HPDE6-E6E7 (cell line): ENCODE measurements around the gene TBC1D22A.
A peak's percentile ranks its signal among the peaks of the same experiment; 100 is the strongest.
"Not testable (repeated sequence)": the region's sequence is repeated elsewhere in the genome, so short reads cannot be mapped to it uniquely, and the experiment has no call there.

Experiments used
- DNase-seq: peaks from one replicate; pipeline ENCODE4 v3.0.0; 2011; ENCODE audit warnings: missing footprints; ENCODE audit errors: extremely low spot score

The TBC1D22A gene, protein sequence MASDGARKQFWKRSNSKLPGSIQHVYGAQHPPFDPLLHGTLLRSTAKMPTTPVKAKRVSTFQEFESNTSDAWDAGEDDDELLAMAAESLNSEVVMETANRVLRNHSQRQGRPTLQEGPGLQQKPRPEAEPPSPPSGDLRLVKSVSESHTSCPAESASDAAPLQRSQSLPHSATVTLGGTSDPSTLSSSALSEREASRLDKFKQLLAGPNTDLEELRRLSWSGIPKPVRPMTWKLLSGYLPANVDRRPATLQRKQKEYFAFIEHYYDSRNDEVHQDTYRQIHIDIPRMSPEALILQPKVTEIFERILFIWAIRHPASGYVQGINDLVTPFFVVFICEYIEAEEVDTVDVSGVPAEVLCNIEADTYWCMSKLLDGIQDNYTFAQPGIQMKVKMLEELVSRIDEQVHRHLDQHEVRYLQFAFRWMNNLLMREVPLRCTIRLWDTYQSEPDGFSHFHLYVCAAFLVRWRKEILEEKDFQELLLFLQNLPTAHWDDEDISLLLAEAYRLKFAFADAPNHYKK

DNA sequence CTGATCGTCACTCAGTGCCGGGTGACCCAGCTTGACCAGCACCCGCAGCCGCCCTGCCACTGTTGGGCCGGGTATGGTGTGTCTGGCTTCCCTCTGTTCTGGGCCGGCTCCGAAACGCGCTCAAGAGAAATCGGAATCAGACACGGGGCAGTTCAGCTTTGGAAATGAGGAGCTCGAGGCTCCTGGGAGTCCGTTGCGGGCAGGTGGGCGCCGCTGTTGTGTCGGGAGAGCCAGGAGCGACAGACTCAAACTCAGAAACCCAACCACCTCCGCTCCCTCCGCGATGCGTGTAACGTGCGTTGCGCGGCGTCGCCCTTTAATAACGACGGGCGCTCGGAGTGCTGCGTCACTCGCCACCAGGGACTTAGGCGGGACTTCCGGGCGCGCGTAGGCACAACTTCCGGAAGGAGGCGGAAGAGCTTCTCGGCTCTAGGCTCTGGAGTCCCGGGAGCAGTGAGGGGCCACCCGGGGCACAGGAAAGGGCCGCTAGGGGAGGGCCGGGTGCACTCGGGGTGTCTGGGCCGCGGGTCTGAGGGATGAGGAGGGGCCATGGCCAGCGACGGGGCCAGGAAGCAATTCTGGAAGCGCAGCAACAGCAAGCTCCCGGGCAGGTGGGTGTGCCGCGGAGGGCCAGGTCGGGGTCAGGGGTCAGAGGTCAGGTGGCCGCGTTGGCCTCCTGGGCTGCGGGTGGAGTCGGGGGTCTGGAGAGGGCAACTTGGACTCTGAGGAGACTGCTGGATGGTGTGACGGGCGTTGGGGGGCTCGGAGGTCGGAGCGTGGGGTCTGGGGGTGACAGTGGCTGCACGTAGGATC, at the start of gene TBC1D22A:
TSS of gene TBC1D22A (plus strand) at position 413 of the 813 bp plus-strand sequence. CDS start at position 550, 137 bp downstream.
- DNase-seq: peak; percentile 89

DNA sequence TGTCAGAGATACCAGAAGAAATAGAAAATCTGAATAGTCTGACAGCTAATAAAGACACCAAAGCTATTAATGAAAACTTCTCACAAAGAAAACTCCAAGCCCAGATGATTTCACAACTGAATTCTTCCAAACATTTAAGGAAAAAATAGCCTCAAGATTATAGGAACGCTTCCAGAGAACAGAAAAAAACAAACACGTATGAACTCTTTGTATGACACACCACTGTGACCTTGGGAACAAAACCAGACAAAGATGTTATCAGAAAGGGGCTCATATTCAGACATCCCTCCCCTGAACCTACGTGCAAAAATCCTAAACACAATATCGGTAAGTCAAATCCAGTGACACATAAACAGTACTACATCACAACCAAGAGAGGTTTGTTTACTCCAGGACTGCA, 47.9 kb upstream of the TBC1D22A start:
- no peak for DNase-seq

DNA sequence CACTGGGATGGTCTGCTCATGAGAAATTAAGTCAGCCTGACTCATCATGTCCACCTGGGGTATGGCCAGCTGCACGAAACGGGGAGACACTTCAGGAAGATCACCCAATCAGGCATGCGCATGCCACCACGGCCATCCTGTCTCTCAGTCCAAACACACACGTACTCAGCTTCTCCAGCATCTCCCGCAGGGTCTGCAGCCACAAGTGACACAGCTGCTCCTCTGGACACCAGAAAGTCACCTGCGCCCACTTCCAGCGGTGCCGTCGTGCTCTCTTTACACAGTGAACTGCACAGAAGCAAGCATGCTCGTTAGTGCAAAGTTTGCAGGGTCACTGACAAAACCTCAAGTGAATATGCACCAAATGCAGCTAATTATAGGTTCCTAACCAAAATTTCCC, 42.5 kb upstream of the TBC1D22A start:
- no peak for DNase-seq

DNA sequence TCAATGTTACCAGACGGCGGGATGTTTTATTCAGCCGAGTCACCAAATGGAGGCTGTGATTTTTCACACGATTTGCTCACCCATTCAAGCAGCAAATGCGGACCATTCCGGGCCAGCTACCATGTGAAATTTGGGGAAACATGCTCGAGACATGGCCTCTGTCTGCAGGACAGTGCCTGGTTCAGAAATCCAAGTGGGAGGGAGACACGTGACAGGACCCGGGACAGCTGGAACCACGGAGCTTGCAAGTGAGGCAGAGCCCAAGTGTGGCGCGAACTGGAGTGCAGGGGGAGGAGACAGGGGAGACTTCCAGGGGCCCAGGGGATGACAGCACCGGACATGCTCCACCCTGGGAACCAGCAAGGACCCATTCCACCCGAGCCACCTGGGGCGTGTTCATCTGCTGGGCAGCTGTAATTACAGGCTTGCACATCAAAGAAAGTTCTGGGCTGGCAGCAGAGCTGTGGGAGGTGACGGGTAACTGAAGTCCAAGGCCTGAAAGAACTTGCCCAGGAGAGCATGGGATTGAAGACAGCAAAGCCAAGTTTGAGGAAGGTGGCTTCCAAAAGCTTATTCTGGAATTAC, 40.9 kb upstream of the TBC1D22A start:
- no peak for DNase-seq

DNA sequence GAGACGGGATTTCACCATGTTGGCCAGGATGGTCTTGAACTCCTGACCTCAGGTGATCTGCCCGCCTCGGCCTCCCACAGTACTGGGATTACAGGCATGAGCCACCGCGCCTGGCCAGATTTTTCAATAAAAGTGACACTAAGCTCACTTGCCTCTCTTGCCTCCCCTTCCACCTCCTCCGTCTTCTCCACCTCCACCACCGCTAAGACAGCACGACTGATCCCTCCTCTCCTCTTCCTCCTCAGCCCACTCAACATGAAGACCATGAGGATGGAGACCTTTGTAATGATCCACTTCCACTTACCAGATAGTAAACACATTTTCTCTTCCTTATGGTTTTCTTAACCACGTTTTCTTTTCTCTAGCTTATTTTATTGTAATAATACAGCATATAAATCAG, 38.6 kb upstream of the TBC1D22A start:
- no peak for DNase-seq

DNA sequence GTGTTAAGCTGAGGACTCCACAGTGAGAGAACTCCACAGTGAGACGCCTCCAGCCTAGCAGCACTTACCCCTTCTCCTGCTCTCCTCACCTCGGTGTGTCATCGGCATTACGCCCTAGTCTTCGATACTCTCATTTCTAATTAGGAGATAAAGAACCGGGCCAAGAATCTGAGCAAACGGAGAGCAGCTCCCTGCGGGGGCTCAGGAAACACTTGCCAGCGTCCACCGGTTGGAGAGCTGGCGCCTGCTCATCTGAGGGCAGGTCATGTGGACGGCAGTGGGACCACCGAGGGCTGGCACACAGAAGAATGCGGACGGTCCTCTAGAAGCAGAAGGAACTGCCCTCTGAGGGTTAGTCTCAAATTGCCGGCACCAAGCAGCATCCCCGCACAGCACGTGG, 37.4 kb upstream of the TBC1D22A start:
- DNase-seq: no peak

DNA sequence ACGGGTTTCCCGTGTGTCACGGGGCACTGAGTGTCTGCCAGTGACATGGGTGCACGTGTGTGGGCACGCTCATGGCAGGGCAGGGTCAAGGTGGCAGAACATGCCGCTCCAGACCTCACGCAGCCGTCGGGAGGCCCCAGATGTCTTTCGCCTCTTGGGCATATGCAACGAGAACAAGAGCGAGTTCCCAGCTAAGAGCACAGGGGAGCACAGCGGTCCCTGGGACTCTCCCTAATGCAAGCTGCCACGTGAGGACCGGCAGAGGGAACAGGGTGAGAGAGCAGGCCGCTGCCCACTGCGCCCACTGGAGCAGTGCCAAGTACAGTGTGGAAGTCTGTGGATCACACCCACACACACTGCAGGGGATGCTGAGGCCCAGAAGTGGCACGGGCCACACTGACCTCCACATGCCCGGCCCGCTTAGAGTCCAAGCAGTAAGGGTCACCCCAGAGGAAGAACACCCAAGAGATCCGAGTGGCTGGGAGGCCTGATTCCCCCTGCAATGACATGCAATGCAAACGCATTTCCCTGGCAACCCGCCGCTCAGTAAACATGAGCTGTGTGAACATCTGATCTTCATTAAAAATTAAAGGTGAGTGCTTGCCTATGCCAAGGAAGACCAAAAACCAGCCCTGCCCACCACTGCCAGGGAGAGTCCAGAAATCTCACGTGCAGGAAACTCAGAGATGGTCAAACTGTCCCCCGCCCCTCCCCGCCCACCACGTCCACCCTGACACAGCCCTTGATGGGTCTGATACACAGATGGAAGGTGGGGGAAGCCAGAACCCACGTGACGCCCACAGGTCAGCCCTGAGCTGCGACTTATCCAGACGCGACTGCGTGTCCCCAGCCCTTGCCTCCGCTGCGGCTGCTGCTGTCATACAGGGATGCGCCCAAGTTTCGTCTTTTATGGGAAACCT, 36.1 kb upstream of the TBC1D22A start:
- no peak for DNase-seq

DNA sequence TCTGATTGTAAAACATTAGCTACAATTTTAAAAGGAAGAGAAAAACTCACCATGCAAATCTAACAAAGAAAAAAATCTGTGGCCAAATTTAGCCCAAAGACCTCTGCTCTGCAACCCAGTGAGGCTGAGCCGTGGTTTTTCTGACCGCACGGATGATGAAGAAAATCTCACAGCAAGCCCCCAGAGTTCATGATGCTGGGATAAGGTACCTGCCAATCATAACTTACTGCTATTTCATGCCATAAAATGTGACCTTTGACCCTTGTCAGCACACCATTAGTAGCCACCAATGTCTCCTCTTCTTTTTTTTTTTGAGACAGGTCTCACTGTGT, 35.5 kb upstream of the TBC1D22A start:
- DNase-seq: no peak

DNA sequence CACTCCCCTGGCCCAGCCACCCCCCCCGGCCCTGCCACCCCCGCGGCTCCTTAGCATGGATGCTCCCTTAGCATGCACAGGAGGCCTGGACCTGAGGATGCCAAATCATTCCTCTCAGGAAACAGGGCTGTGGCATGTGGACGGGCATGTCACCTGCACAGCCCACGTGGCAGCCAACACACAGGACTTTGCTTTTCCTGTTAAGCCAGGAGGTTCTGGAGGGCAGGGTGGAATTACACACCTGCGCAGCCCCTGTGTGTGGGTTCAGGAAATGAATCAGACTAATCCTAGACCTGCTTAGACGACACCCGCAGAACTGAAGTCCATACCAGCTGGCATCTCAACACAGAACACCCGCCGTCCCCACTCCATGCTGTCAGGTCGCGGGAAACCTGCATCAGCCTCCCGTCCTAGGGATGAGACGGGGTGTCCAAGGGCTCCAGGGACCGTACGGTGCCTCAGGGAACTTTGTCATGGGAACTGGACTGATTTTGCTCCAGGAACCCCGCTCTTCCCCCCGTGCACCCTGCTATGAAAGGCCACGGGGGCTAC, 34.6 kb upstream of the TBC1D22A start:
- no peak for DNase-seq

DNA sequence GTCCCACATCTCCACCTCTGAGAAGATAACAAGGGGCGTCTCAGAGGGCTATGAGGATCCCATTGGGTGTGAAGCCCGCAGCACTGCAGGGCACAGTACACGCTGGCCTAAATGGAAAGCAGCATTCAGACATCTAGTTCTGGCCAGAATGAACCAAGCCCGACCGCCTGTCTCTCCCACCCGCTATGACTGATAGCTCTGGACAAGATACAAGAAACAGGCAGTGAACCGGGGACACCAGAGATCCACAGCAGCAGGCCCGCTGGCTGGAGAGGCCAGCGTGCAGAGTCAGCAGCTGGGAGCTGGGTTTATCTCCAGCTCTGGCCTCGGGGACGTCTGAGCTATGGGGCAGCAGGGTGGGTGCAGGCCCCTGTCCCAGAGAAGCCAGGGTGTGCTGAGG, 34.0 kb upstream of the TBC1D22A start:
- no peak for DNase-seq

DNA sequence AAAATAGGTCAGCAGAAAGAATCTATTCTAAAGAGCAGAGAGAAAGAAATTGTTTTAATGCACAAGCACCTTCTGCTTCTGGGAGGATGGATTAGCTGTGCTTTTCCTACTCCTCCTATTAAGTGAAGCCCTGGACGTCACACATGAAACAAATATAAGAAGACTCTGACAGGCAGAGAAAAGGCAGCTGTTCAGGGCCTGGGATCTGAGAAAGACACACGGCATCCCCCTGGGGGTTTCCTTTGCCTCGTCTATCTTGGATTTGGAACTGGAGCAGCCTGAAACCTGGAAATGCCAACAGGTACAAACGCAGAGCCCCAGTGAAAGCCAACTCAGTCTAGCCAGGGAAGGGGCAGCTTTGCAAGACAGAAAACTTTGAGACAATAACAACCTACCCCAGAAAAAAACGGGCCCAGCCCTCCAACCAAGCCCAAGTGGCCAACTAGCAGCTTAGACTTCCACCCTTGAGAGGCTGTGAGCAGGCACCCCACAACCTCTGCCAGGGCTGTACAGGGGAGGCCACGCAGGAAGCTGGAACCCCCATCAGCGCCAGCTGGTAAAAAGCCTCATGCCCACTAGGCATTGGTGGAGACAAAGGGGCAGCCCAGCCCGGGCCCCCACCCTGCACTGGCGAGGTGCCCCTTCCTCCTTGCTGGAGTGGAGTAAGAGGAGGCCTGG, 31.7 kb upstream of the TBC1D22A start:
- DNase-seq: no peak

DNA sequence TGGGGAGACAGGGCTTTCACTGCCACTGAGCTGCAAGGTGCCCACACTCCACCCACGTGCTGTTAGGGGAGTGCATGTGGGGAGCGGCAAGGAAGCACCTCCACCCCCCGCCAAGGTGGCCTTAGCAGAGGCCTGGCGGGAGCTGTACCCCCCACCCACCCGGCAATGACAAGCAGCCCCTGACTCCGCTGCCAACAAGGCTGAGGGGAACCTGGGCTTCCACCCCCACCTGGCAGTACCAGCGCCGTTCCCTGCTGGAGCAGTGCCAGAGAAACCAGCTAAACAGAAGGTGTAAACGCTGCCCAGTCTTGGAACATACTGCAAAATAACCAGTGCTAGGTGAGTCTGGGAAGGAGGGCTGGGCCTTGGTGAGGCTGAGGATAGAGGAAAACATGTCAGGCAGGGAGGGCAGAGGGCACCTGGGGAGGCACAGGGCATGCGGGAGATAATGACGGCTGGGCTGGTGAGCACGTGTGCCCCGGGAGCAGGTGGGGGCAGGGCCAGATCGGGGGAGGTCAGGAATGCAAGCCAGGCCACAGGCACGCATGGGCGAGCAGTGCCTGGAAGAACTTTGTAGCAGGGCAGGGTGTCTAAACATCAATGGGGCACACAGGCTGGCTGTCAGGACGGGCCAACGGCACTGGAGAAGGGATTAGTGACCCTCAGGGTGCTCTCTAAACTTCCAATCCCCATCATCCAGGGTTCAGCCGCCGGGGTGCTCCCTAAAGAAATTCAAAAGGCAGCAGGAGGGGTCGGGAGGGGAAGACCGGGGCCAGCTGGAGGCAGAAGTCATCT, 31.0 kb upstream of the TBC1D22A start:
- no peak for DNase-seq

DNA sequence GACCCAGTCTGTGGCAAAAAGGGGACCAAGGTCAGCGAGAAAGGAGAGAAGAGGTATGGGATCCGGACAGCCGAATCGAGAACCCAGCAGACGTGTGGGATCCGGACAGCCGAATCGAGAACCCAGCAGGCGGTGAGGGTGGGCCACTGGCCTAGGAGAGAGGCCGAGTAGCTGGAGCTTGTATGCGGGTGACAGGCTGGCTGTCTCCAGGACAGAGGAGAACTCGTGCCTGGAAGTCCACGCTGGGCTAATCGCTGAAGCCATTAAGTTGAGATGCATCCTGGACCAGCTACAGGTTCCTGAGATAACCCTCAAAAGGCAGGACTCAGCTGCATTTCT, 30.4 kb upstream of the TBC1D22A start:
- no peak for DNase-seq

DNA sequence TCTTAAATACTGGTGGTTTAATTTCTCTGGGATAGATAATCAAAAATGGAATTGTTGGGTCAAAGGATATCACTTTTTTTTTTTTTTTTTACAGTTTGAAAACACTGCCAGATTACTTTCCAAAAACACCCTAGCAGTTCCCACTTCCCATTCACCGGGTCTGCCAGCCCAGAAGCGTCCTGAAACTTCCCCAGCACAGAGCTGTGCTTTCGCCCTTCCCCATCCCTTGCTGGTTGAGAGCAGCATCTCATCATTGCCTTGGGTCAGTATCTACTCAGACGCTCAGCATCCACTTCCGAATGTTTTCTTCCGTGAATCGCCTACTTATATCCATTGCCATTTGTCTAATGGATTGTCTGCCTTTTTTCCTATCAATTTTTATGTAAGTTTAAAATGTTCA, 29.9 kb upstream of the TBC1D22A start:
- DNase-seq: no peak

DNA sequence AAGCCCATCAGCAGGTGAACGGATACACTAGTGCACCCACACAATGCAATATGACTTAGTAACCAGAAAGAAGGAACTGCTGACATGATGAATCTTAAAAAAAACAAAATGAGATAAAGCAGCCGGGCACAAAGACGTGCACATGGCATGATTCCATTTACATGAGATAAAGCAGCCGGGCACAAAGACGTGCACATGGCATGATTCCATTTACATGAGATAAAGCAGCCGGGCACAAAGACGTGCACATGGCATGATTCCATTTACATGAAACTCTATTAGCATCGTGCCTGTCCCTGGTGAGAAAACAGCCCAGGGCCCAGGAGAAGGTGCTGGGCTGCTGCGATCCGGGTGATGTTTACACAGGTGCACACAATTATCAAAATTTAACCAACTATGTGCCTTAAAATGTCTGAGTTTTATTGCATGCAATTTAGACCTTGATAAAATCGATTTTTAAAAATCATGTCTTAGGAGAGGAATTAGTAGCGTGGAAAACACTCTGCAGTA, 28.2 kb upstream of the TBC1D22A start:
- not testable (repeated sequence) for DNase-seq

DNA sequence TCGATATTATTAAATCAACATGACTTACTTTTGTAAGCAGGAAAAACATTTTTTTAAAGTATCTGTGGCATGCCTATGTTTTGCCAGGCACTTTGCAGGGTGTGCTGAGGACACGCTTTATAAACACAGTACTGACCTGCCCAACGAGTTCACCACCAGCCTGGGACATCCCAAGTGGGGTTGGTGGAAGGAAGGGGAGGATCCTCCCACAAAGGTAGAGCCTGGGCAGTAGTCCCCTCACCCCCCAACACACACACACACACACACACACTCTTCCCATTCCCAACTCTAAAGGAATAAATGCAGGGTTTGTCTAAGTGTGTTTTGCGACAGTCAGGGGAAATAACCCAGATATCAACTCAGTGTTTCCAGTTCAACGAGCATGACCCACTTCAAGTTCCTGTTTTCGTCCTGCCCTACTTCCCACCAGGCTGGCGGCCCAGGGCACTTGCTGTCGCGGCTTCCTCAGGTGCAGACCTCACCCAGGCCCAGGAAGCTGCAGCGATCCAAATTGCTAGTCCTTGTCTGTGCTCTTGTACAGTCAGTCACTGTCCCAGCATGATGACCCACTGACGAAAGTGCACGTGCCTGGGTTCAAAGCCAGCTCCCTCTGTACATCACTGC, 27.5 kb upstream of the TBC1D22A start:
- no peak for DNase-seq

DNA sequence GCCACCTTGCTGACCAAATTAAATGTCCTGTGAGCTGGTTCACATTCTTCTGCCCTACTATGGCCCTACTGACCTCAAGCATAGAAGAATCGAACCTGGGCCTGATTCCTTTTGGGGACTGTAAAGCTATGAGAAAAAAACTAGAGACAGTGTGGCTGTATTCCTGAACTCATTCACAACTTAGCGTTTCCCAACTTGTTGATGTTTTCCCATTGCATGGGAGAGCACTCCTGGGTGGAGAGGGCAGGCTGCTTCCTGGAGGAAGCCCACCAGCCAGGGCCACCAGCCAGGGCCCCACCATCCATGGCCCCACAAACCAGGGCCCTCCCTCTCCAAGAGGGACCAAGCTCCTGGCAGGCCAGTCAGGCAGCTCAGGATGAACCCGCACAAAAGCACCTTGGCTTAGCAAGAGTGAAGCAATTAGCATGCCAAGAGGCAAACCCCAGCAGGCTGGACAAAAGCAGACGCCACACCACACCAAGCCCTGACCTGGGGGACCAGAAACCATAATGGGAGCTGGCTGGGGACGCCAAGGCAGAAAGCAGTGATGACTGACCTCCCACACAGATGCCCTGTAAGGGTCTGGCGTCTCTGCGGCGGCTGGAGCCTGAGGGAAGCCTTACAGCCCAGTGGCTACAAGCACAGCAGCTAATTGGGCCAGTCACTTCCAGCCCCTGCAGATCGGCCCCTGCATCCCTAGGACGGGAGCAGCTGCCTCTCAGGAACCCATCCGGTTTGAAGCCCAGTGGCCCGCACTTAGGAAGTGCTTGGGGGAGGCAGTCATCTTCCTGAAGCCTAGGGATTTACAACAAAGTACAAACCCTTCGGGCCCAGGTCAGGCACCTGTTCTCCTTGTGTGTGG, 26.5 kb upstream of the TBC1D22A start:
- DNase-seq: no peak

DNA sequence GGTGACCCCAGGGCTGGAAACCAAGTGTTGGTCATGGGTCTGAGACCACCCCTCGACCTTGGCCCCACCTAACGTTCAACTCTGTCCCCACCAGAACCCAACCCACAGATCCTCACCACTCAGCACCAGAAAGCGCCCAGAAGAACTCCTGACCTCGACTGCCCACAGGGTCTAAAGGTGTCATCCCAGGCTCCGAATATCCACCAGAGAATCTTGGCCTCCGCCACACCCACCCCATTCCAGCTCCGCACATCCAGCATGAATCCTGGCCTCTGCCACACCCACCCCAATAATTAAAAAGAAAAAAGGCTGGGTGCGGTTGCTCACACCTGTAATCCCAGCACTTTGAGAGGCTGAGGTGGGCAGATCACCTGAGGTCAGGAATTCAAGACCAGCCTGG, 25.7 kb upstream of the TBC1D22A start:
- DNase-seq: no peak
